ENCODE data around the gene PSMA7. TPM values are rescaled to one million over a fixed set of nuclear protein-coding genes. Genes with fewer than 3 reads are reported as not detected.
A peak's percentile ranks its signal among the peaks of the same experiment; 100 is the strongest.
"Not testable (repeated sequence)": the region's sequence is repeated elsewhere in the genome, so short reads cannot be mapped to it uniquely, and the experiment has no call there.

The PSMA7 gene
- total RNA-seq, 1 donor from 2014 or later = 233 TPM

DNA sequence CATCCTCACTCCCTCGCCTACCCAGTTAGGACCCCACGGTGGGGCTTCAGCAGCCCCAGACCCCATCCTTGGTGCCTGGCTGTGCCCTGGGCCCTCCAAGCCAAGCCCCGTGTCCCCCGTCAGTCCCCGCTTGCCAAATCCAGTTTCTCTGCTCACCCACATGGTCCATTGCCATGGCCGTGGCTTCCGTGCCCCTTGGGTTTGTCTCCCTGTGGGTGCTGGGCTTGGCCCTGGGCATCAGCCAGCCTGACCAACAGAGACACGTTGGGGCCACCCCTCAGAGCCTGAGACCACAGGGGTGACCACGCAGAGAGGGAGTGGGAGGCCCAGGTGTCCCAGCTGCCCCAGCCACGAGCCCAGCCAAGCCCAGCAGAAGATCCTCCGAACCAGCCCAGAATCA, 8.0 kb upstream of the PSMA7 start:
- TF ChIP-seq, protein P1, sequence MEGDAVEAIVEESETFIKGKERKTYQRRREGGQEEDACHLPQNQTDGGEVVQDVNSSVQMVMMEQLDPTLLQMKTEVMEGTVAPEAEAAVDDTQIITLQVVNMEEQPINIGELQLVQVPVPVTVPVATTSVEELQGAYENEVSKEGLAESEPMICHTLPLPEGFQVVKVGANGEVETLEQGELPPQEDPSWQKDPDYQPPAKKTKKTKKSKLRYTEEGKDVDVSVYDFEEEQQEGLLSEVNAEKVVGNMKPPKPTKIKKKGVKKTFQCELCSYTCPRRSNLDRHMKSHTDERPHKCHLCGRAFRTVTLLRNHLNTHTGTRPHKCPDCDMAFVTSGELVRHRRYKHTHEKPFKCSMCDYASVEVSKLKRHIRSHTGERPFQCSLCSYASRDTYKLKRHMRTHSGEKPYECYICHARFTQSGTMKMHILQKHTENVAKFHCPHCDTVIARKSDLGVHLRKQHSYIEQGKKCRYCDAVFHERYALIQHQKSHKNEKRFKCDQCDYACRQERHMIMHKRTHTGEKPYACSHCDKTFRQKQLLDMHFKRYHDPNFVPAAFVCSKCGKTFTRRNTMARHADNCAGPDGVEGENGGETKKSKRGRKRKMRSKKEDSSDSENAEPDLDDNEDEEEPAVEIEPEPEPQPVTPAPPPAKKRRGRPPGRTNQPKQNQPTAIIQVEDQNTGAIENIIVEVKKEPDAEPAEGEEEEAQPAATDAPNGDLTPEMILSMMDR (IDR thresholded peaks at IDR 0.05; ENCODE audit: borderline replicate concordance) = no peak
- intact Hi-C loops (cut with micrococcal nuclease) = no loop called here
- Histone ChIP-seq H3K27ac (replicated peaks) (no peak overlapping the region), H3K4me3 (no peak overlapping the region), H3K36me3 (peaks cover 21% of the 10 kb centered on the region), H3K9me3 (replicated peaks) (no peaks in the 10 kb centered on the region), H3K4me1 (peaks cover 35% of the 10 kb centered on the region), H3K27me3 (ENCODE audit: low read depth) (no peaks in the 10 kb centered on the region)
- no peak for DNase-seq

DNA sequence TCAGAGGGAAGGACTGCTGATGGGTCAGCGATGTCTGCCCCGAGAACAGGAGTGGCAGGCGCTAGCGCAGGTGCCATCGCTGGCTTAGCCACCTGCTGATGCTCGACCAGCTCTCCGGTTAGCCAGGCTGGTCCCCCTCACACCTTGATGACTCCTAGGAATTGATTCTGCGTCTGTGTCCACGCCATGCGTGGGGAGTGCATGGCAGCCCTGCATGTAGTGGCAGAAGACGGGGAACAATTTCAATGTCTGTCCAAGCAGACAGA, 7.0 kb upstream of the PSMA7 start:
- intact Hi-C loops (cut with micrococcal nuclease) = no loop called here
- Histone ChIP-seq H3K36me3 (peaks cover 17% of the 10 kb centered on the region), H3K4me1 (peaks cover 42% of the 10 kb centered on the region), H3K27ac (replicated peaks) (peak overlapping the region; percentile 38), H3K4me3 (no peak overlapping the region), H3K27me3 (ENCODE audit: low read depth) (no peaks in the 10 kb centered on the region), H3K9me3 (replicated peaks) (no peaks in the 10 kb centered on the region)
- TF ChIP-seq, protein P1 (IDR thresholded peaks at IDR 0.05; ENCODE audit: borderline replicate concordance) = no peak
- no peak for DNase-seq

DNA sequence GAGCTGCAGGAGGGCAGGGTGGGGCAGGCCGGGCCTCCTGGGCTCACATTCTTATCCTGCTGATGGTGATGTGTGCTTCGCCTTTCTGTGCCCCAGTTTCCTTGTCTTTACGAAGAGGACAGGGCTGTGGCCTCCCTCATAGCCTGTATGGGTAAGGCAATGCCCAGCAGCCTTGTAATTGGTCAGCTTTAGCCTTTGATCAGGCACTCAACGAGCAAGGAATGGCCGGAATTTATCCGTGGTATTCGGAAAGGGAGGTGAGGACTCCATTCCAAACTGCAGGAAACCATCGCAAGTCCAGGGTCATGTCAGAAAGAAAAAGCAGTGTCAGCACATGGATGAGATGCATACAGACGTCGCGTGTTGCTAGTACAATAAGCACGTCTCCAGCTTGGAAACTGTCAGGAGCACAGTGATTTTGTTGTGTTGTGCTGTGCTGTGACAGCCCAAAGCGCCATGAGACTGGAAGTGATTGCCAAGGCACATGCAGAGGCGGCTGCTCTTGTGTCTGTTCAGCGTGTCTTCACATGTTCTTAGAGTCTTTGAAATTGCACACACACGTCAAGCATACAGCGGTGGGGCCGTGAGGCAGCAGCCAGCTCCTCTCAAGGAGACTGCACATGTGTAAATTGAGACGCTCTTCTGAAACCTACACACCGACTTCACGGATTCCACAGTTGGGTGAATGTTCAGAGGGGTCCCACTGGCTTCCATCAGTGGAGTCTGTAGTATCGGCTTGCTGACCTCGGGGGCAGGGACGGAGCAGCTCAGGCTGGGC, 6.5 kb upstream of the PSMA7 start:
- Histone ChIP-seq H3K27ac (replicated peaks) (peak overlapping the region; percentile 38), H3K4me1 (peaks cover 47% of the 10 kb centered on the region), H3K4me3 (no peak overlapping the region), H3K36me3 (peaks cover 12% of the 10 kb centered on the region), H3K9me3 (replicated peaks) (no peaks in the 10 kb centered on the region), H3K27me3 (ENCODE audit: low read depth) (no peaks in the 10 kb centered on the region)
- TF ChIP-seq, protein P1 (IDR thresholded peaks at IDR 0.05; ENCODE audit: borderline replicate concordance) = no peak
- no peak for DNase-seq
- intact Hi-C loops (cut with micrococcal nuclease) = no loop called here

DNA sequence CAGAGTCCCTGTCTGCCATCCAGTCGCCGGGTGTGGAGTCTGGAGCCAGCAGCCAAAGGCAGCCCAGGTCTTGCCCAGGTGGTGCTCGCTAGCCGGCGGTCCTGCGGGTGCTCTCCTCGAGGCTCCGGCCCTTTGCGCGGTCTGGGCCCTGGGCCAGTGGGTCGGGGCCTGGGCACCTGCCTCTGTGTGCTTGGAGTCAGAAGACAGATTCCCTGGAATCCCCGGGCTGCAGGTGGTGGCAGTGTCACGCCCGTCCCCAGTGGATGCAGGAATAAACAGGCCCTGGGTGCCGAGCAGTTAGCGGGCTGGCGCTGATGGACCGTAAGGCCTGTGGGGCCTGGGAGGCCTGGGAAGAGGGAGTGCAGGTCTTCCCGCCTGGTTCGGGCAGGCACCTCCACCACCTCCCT, 5.7 kb upstream of the PSMA7 start:
- Histone ChIP-seq H3K27ac (replicated peaks) (peak overlapping the region; percentile 38), H3K4me3 (no peak overlapping the region), H3K36me3 (peaks cover 7% of the 10 kb centered on the region), H3K9me3 (replicated peaks) (no peaks in the 10 kb centered on the region), H3K4me1 (peaks cover 54% of the 10 kb centered on the region), H3K27me3 (ENCODE audit: low read depth) (no peaks in the 10 kb centered on the region)
- TF ChIP-seq, protein P1 (IDR thresholded peaks at IDR 0.05; ENCODE audit: borderline replicate concordance) = no peak
- intact Hi-C loops (cut with micrococcal nuclease) = no loop called here
- no peak for DNase-seq

DNA sequence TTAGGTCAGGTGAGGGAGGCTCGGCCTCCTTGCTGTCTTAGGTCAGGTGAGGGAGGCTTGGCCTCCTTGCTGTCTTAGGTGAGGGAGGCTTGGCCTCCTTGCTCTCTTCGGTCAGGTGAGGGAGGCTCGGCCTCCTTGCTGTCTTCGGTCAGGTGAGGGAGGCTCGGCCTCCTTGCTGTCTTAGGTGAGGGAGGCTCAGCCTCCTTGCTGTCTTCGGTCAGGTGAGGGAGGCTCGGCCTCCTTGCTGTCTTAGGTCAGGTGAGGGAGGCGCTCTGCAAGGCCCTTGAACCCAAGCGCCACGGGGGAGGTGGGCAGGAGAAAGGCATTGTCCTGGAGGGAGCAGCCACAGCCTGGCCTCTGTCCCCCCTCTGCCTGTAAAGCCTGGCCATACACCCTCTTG, 5.2 kb upstream of the PSMA7 start:
- H3K4me3 ChIP-seq; H3K36me3 ChIP-seq; H3K27me3 ChIP-seq (ENCODE audit: low read depth); H3K9me3 ChIP-seq (replicated peaks); H3K27ac ChIP-seq (replicated peaks); intact Hi-C loops (cut with micrococcal nuclease); DNase-seq: not testable (repeated sequence)
- H3K4me1 ChIP-seq = peaks cover 54% of the 10 kb centered on the region

DNA sequence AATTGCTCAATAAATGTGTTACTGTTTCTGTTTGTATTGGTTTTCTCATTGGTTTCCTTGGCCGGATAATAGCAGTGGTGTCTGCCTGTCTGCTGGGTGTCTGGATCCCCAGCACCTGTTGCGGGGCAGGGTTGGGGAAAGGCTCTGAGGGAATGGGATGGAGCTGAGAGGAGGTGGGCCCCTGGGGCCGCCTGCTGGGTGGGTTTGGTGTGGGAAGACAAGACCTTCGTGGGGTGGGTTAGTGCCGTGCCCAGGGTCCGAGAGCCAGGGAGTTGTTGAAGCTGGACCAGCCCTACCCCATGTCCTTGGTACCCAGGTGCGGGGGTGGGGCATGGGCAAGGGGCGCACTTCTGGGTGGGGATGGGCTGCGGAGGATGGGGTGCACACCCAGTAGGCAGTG, 4.3 kb upstream of the PSMA7 start:
- Histone ChIP-seq H3K4me3 (no peak overlapping the region), H3K9me3 (replicated peaks) (no peaks in the 10 kb centered on the region), H3K4me1 (peaks cover 56% of the 10 kb centered on the region), H3K27me3 (ENCODE audit: low read depth) (no peaks in the 10 kb centered on the region), H3K27ac (replicated peaks) (no peak overlapping the region), H3K36me3 (no peaks in the 10 kb centered on the region)
- TF ChIP-seq, protein P1 (IDR thresholded peaks at IDR 0.05; ENCODE audit: borderline replicate concordance) = no peak
- intact Hi-C loops (cut with micrococcal nuclease) = no loop called here
- DNase-seq = no peak
